ENCODE data around the gene GLYATL1B. TPM values are rescaled to one million over a fixed set of nuclear protein-coding genes. Genes with fewer than 3 reads are reported as not detected.
"Not testable (repeated sequence)": the region's sequence is repeated elsewhere in the genome, so short reads cannot be mapped to it uniquely, and the experiment has no call there.

The GLYATL1B gene
- total and polyA plus RNA-seq, 2 donors (not counting 1 experiment from before 2014, with no cell fraction given) = not detected

DNA sequence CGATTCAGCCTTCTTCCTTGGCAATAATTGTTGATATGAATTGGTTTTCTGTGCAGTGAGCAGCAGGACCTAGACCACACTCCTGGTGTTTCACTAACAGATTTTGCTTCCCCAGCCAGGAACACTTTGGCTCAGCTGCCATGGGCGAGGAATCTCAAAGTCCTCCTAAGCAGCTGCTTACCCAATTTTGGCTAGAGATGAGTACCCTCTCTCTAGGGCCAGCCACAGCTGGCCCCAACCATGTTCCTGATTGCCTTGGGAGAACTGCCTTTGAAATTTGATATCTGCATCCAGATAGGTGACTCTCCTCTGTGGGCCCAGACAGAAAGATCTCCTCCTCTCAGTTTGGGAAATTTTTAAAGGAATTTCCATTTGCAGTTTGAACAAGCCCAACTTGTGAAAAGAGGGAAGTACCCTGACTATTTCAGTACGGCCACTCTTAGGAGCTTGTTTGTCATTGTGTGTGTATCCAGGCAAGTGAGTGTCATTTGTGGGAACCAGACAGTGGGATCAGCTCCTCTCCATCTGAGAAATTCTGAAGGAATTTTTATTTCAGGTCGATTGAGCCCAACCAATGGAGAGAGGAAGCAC is 4.6 kb upstream of the GLYATL1B start:
- intact Hi-C loops (cut with micrococcal nuclease); H3K4me3 ChIP-seq (ENCODE audit: control extremely low read depth in 1 of 5, extremely low read depth in 1 of 5, insufficient read depth in 1 of 5, low read depth in 2 of 5, low read length in 4 of 5); H2AFZ ChIP-seq (ENCODE audit: insufficient read depth, low read depth, low read length, poor library complexity, severe bottlenecking); H3K9me3 ChIP-seq (ENCODE audit: control extremely low read depth in 1 of 3, control insufficient read depth in 2 of 3, insufficient read depth in 1 of 3, low read length in 2 of 3); POLR2A ChIA-PET; H3K9ac ChIP-seq (ENCODE audit: low read length); H3K9me3 Mint-ChIP-seq (ENCODE audit: insufficient read depth); H3K27ac Mint-ChIP-seq; H3K4me3 Mint-ChIP-seq; H3K4me2 ChIP-seq (replicated peaks; ENCODE audit: low read depth, low read length, poor library complexity, severe bottlenecking); ATAC-seq (ENCODE audit: low read depth); H3K79me2 ChIP-seq (ENCODE audit: control insufficient read depth, insufficient read depth, low read length); H3K27me3 ChIP-seq (replicated peaks in 1 of 4; ENCODE audit: control extremely low read depth in 1 of 4, control insufficient read depth in 3 of 4, insufficient read depth in 4 of 4, low read length in 3 of 4); H3K27ac ChIP-seq (ENCODE audit: low read length in 2 of 2); H3K27me3 Mint-ChIP-seq; DNase-seq; H4K20me1 ChIP-seq (ENCODE audit: control insufficient read depth, insufficient read depth, low read length, poor library complexity, severe bottlenecking); H3K36me3 ChIP-seq (replicated peaks in 1 of 2; ENCODE audit: control extremely low read depth in 1 of 2, control insufficient read depth in 1 of 2, extremely low read depth in 1 of 2, insufficient read depth in 2 of 2, low read length in 1 of 2): not testable (repeated sequence)
- H3K4me1 Mint-ChIP-seq = peaks cover 60% of the 10 kb centered on the region
- peaks cover 46 to 49% of the 10 kb centered on the region in 2 donors for H3K4me1 ChIP-seq (ENCODE audit: control insufficient read depth in 2 of 2, insufficient read depth in 2 of 2, low read length in 2 of 2)
- WGBS (ENCODE audit: insufficient coverage) = 78% methylated on average over 1 of the region's 4 CpGs
- CTCF ChIA-PET = interaction anchor here (1.0 to 1.4 kb wide), 2 partner anchors 54 to 514 kb away, joined by 3 to 4 read pairs; no protein-coding TSS in a partner anchor

DNA sequence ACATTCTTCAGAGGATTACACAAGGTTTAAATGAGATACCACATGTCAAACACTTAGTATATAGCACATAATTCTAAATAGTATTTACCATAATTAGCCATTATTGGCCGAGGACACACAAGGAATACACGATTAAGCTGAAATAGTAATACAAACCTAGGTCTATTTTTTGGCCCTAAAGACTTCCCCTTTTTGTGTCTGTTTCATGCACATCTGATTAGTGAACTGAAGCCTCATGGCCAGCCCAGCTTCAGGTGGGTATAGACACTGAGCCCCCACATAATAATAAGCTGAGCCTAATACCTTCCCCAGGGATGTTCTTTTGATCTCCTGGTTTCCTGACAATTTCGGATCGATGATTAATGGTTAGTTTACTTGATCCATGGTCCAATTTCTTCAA is 2.1 kb downstream of the GLYATL1B start:
- intact Hi-C loops (cut with micrococcal nuclease) = loop anchor here (1.0 kb wide), 1 partner anchor 11 kb away; no protein-coding TSS in a partner anchor
- ATAC-seq (ENCODE audit: low read depth) = peak; percentile 88
- Histone ChIP-seq H3K4me3 (ENCODE audit: control extremely low read depth in 1 of 5, extremely low read depth in 1 of 5, insufficient read depth in 1 of 5, low read depth in 2 of 5, low read length in 4 of 5) (no peak overlapping the region), H3K27me3 (replicated peaks in 1 of 4; ENCODE audit: control extremely low read depth in 1 of 4, control insufficient read depth in 3 of 4, insufficient read depth in 4 of 4, low read length in 3 of 4) (no peaks in the 10 kb centered on the region), H2AFZ (ENCODE audit: insufficient read depth, low read depth, low read length, poor library complexity, severe bottlenecking) (no peak overlapping the region), H3K79me2 (ENCODE audit: control insufficient read depth, insufficient read depth, low read length) (no peaks in the 10 kb centered on the region), H3K4me2 (replicated peaks; ENCODE audit: low read depth, low read length, poor library complexity, severe bottlenecking) (peak overlapping the region; percentile 4), H3K36me3 (replicated peaks in 1 of 2; ENCODE audit: control extremely low read depth in 1 of 2, control insufficient read depth in 1 of 2, extremely low read depth in 1 of 2, insufficient read depth in 2 of 2, low read length in 1 of 2) (peaks cover 0 to 2% of the 10 kb centered on the region in 2 experiments), H4K20me1 (ENCODE audit: control insufficient read depth, insufficient read depth, low read length, poor library complexity, severe bottlenecking) (no peaks in the 10 kb centered on the region), H3K27ac (ENCODE audit: low read length in 2 of 2) (peak overlapping the region; percentile 16 to 73), H3K4me1 (ENCODE audit: control insufficient read depth in 2 of 2, insufficient read depth in 2 of 2, low read length in 2 of 2) (peaks cover 30 to 38% of the 10 kb centered on the region in 2 donors), H3K9ac (ENCODE audit: low read length) (no peak overlapping the region), H3K9me3 (ENCODE audit: control extremely low read depth in 1 of 3, control insufficient read depth in 2 of 3, insufficient read depth in 1 of 3, low read length in 2 of 3) (peaks cover 0 to 7% (median 0%) of the 10 kb centered on the region in 3 donors)
- POLR2A ChIA-PET = interaction anchor here (0.8 to 1.3 kb wide), 5 partner anchors 9 to 30 kb away, joined by 3 to 5 read pairs (median 4); no protein-coding TSS in a partner anchor
- H3K4me1 Mint-ChIP-seq = peaks cover 45% of the 10 kb centered on the region
- TF ChIP-seq, protein P1, sequence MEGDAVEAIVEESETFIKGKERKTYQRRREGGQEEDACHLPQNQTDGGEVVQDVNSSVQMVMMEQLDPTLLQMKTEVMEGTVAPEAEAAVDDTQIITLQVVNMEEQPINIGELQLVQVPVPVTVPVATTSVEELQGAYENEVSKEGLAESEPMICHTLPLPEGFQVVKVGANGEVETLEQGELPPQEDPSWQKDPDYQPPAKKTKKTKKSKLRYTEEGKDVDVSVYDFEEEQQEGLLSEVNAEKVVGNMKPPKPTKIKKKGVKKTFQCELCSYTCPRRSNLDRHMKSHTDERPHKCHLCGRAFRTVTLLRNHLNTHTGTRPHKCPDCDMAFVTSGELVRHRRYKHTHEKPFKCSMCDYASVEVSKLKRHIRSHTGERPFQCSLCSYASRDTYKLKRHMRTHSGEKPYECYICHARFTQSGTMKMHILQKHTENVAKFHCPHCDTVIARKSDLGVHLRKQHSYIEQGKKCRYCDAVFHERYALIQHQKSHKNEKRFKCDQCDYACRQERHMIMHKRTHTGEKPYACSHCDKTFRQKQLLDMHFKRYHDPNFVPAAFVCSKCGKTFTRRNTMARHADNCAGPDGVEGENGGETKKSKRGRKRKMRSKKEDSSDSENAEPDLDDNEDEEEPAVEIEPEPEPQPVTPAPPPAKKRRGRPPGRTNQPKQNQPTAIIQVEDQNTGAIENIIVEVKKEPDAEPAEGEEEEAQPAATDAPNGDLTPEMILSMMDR (IDR thresholded peaks at IDR 0.05) = no peak
- no peak for TF ChIP-seq EZH2 (IDR thresholded peaks at IDR 0.05; ENCODE audit: borderline replicate concordance, insufficient read depth, low read depth, low read length, poor library complexity, severe bottlenecking)
- CTCF ChIA-PET = interaction anchor here (0.7 to 1.6 kb wide), 9 partner anchors 9 to 114 kb away, joined by 3 to 10 read pairs (median 4); partner anchors contain the start of gene FAM111B
- H3K9me3 Mint-ChIP-seq (ENCODE audit: insufficient read depth) = no peaks in the 10 kb centered on the region
- peak; percentile 66 for DNase-seq
- H3K4me3 Mint-ChIP-seq = peak overlapping the region; percentile 8
- WGBS (ENCODE audit: insufficient coverage) = 20% methylated on average over 1 of the region's 4 CpGs
- no peaks in the 10 kb centered on the region for H3K27me3 Mint-ChIP-seq
- peak overlapping the region; percentile 59 for H3K27ac Mint-ChIP-seq

DNA sequence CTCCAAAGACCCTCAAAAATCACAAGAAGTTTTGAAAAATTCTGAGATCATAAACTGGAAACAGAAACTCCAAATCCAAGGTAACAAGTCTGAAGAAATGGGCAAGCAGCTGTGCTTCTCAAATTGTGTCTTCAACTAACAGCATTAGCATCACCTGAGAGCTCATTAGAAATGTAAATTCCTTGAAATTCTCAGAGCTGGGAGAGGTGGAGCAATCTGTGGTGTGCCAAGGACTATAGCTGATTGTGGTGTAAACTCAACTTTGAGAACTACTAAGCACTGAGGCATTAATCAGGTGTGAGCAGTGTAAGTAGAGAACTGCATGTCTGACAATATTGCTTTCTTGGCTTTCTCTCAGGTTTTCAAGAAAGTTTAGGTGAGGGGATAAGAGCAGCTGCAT is 7.5 kb downstream of the GLYATL1B start:
- H3K4me2 ChIP-seq (replicated peaks; ENCODE audit: low read depth, low read length, poor library complexity, severe bottlenecking); DNase-seq; H3K27me3 Mint-ChIP-seq; H3K4me3 ChIP-seq (ENCODE audit: control extremely low read depth in 1 of 5, extremely low read depth in 1 of 5, insufficient read depth in 1 of 5, low read depth in 2 of 5, low read length in 4 of 5); H3K4me3 Mint-ChIP-seq; H3K9ac ChIP-seq (ENCODE audit: low read length); H4K20me1 ChIP-seq (ENCODE audit: control insufficient read depth, insufficient read depth, low read length, poor library complexity, severe bottlenecking); H2AFZ ChIP-seq (ENCODE audit: insufficient read depth, low read depth, low read length, poor library complexity, severe bottlenecking); H3K9me3 ChIP-seq (ENCODE audit: control extremely low read depth in 1 of 3, control insufficient read depth in 2 of 3, insufficient read depth in 1 of 3, low read length in 2 of 3); H3K27me3 ChIP-seq (replicated peaks in 1 of 4; ENCODE audit: control extremely low read depth in 1 of 4, control insufficient read depth in 3 of 4, insufficient read depth in 4 of 4, low read length in 3 of 4); H3K9me3 Mint-ChIP-seq (ENCODE audit: insufficient read depth); intact Hi-C loops (cut with micrococcal nuclease); ATAC-seq (ENCODE audit: low read depth): not testable (repeated sequence)
- H3K79me2 ChIP-seq (ENCODE audit: control insufficient read depth, insufficient read depth, low read length) = peaks cover 22% of the 10 kb centered on the region
- POLR2A ChIA-PET = interaction anchor here (1.7 kb wide), 1 partner anchor 13 kb away, joined by 4 read pairs; the partner anchor contains the start of gene FAM111B
- CTCF ChIA-PET = interaction anchor here (5.1 kb wide), 1 partner anchor 34 kb away, joined by 50 read pairs; no protein-coding TSS in a partner anchor
- peaks cover 62 to 67% of the 10 kb centered on the region in 2 donors for H3K4me1 ChIP-seq (ENCODE audit: control insufficient read depth in 2 of 2, insufficient read depth in 2 of 2, low read length in 2 of 2)
- H3K27ac ChIP-seq (ENCODE audit: low read length in 2 of 2) = peak overlapping the region in 1 of 2 donors; percentile 42
- peaks cover 0 to 12% of the 10 kb centered on the region in 2 experiments for H3K36me3 ChIP-seq (replicated peaks in 1 of 2; ENCODE audit: control extremely low read depth in 1 of 2, control insufficient read depth in 1 of 2, extremely low read depth in 1 of 2, insufficient read depth in 2 of 2, low read length in 1 of 2)
- Mint-ChIP-seq H3K4me1 (peaks cover 73% of the 10 kb centered on the region), H3K27ac (peak overlapping the region; percentile 42)

Measured in B cell (primary cell).